Measurements from ENCODE around the gene PPIB.
A peak's percentile ranks its signal among the peaks of the same experiment; 100 is the strongest.

Gene PPIB

GRCh38 chr15:64162869-64163658, at the start of gene PPIB:
PPIB (minus strand) TSS chr15:64163022; CDS start chr15:64162986, 36 bp downstream.
- peaks cover 42% of the 10 kb centered on the region for H3K36me3 ChIP-seq (ENCODE audit: low read depth)
- H3K4me3 ChIP-seq (ENCODE audit: severe bottlenecking) = peak within 1 kb of the TSS; percentile 67
- no peaks in the 10 kb centered on the region for H3K27me3 ChIP-seq (ENCODE audit: insufficient read depth, poor library complexity, severe bottlenecking)
- ATAC-seq (ENCODE audit: low read depth) = peak; percentile 95
- TF ChIP-seq, protein P1, sequence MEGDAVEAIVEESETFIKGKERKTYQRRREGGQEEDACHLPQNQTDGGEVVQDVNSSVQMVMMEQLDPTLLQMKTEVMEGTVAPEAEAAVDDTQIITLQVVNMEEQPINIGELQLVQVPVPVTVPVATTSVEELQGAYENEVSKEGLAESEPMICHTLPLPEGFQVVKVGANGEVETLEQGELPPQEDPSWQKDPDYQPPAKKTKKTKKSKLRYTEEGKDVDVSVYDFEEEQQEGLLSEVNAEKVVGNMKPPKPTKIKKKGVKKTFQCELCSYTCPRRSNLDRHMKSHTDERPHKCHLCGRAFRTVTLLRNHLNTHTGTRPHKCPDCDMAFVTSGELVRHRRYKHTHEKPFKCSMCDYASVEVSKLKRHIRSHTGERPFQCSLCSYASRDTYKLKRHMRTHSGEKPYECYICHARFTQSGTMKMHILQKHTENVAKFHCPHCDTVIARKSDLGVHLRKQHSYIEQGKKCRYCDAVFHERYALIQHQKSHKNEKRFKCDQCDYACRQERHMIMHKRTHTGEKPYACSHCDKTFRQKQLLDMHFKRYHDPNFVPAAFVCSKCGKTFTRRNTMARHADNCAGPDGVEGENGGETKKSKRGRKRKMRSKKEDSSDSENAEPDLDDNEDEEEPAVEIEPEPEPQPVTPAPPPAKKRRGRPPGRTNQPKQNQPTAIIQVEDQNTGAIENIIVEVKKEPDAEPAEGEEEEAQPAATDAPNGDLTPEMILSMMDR (IDR thresholded peaks at IDR 0.05; ENCODE audit: poor library complexity, severe bottlenecking) = peak; percentile 96
- H3K27ac ChIP-seq (ENCODE audit: poor library complexity, severe bottlenecking) = peak within 1 kb of the TSS; percentile 68
- no peaks in the 10 kb centered on the region for H3K9me3 ChIP-seq (ENCODE audit: severe bottlenecking)
- H3K4me1 ChIP-seq (ENCODE audit: insufficient read depth, poor library complexity, severe bottlenecking) = peaks cover 14% of the 10 kb centered on the region
- DNase-seq (ENCODE audit: low spot score) = peak; percentile 100

DNA sequence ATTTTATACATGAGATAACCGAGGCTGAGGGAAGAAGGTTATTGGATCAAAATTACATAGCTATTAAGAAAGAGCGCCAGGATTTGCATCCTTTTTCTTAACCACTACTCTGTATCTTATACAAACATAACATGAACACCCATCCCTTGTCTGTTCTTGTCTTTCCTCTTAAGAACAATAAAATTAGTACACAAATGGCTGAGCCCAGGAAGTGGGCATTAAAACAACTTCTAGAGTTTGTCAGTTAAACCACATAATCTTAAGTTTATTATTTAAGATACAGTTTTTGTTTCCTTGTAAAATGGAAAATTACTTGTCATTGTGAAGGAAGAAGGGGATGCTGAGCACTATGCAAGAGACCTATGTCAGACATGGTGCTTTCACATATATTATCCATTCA, 48.9 kb upstream of the PPIB start:
- Histone ChIP-seq H3K4me1 (ENCODE audit: insufficient read depth, poor library complexity, severe bottlenecking) (no peaks in the 10 kb centered on the region), H3K27ac (ENCODE audit: poor library complexity, severe bottlenecking) (no peak overlapping the region)
- ATAC-seq (ENCODE audit: low read depth) = no peak

GRCh38 chr15:64210371-64210770, 47.5 kb upstream of the PPIB start:
- no peak overlapping the region for H3K27ac ChIP-seq (ENCODE audit: poor library complexity, severe bottlenecking)

More for the DNA sequence above, 48.9 kb upstream of the PPIB start:
- no peak for DNase-seq (ENCODE audit: low spot score)
- Histone ChIP-seq H3K36me3 (ENCODE audit: low read depth) (peaks cover 49% of the 10 kb centered on the region), H3K9me3 (ENCODE audit: severe bottlenecking) (no peaks in the 10 kb centered on the region), H3K27me3 (ENCODE audit: insufficient read depth, poor library complexity, severe bottlenecking) (no peaks in the 10 kb centered on the region), H3K4me3 (ENCODE audit: severe bottlenecking) (no peak overlapping the region)
- TF ChIP-seq, protein P1 (IDR thresholded peaks at IDR 0.05; ENCODE audit: poor library complexity, severe bottlenecking) = no peak

GRCh38 chr15:64209680-64210334, 47.0 kb upstream of the PPIB start:
- H3K27ac ChIP-seq (ENCODE audit: poor library complexity, severe bottlenecking) = no peak overlapping the region
- H3K9me3 ChIP-seq (ENCODE audit: severe bottlenecking) = no peaks in the 10 kb centered on the region
- peaks cover 58% of the 10 kb centered on the region for H3K36me3 ChIP-seq (ENCODE audit: low read depth)
- H3K27me3 ChIP-seq (ENCODE audit: insufficient read depth, poor library complexity, severe bottlenecking) = no peaks in the 10 kb centered on the region
- H3K4me3 ChIP-seq (ENCODE audit: severe bottlenecking) = no peak overlapping the region
- peak; percentile 50; the same call in 2 of the 3 replicates for ATAC-seq (ENCODE audit: low read depth)
- H3K4me1 ChIP-seq (ENCODE audit: insufficient read depth, poor library complexity, severe bottlenecking) = no peaks in the 10 kb centered on the region
- TF ChIP-seq, protein P1 (IDR thresholded peaks at IDR 0.05; ENCODE audit: poor library complexity, severe bottlenecking) = peak; percentile 95
- no peak for DNase-seq (ENCODE audit: low spot score)

More at GRCh38 chr15:64210371-64210770, 47.5 kb upstream of the PPIB start:
- H3K36me3 ChIP-seq (ENCODE audit: low read depth) = peaks cover 52% of the 10 kb centered on the region
- H3K9me3 ChIP-seq (ENCODE audit: severe bottlenecking) = no peaks in the 10 kb centered on the region
- no peaks in the 10 kb centered on the region for H3K27me3 ChIP-seq (ENCODE audit: insufficient read depth, poor library complexity, severe bottlenecking)
- TF ChIP-seq, protein P1 (IDR thresholded peaks at IDR 0.05; ENCODE audit: poor library complexity, severe bottlenecking) = no peak
- no peak overlapping the region for H3K4me3 ChIP-seq (ENCODE audit: severe bottlenecking)
- no peak for ATAC-seq (ENCODE audit: low read depth)
- H3K4me1 ChIP-seq (ENCODE audit: insufficient read depth, poor library complexity, severe bottlenecking) = no peaks in the 10 kb centered on the region
- no peak for DNase-seq (ENCODE audit: low spot score)

Data from RWPE2 (cell line).